ENCODE data around the gene COL25A1.
A peak's percentile ranks its signal among the peaks of the same experiment; 100 is the strongest.

The COL25A1 gene

DNA sequence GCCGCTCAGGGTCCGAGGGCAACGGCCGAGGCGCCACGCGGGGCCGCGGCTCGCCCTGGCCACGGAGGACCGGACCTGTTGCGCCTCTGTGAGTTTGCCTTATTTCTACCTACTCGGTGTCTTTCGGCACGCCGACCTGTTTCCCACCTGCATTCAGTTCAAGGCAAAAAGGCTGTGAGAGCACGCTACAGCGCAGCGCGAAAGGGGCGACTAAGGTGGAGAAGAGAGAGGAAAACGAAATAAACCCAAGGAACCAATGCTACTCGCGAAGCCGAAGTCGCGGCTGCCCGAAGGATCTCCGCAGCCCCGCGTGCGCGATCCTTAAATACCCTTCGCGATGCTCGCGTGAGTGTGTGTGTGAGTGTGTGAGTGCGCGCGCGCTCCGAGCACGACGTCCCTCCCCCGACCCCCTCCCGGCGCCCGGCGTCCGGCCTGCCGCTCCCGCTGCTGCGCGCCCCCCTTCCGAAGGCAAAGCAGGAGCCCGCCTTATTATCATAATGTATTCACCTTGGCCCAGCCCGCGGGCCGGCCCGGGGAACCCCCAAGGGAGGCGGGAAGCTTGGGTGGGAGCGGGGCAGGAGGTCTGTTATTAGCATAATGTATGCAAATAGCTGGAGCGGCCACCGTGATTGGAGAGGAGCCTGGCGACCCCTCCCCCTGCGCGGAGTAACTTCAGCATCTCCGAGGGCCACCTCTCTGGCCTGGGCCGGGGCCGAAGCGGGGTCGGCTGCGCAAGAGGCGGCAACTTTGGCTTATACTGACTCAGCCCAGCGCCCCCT, at the start of gene COL25A1:
COL25A1 (minus strand) TSS at position 298 of the 779 bp plus-strand sequence.
- peak; percentile 13 to 82 (median 62) for DNase-seq
- intact Hi-C loops (cut with DNase I) = no loop called here

DNA sequence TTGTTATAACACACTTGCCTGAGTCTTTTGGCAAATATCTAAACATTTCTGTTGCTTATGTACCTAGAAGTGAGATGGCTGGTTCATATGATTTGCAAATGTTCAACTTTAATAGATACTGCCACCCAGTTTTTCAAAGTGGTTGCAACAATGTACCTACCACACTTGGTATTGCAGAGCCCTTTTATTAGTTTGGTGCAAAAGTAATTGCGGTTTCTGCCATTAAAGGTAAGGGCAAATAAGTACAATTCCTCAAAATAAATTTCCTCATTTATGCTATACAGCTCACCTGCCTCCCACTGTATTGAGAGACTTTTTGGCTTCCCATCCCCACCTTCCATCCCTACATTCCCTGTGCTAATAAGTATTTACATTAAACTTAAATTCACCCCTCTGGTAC, 47.7 kb upstream of the COL25A1 start:
- DNase-seq = no peak
- intact Hi-C loops (cut with DNase I) = no loop called here

- intact Hi-C loops (cut with DNase I) = no loop called here
- DNase-seq = no peak
Observed at GRCh38 chr4:109334129-109335105, 32.0 kb upstream of the COL25A1 start.

- intact Hi-C loops (cut with DNase I) = no loop called here
- no peak for DNase-seq
Observed at GRCh38 chr4:109332926-109333464, 30.5 kb upstream of the COL25A1 start.

GRCh38 chr4:109327641-109328040, 25.2 kb upstream of the COL25A1 start:
- intact Hi-C loops (cut with DNase I) = no loop called here
- no peak for DNase-seq

DNA sequence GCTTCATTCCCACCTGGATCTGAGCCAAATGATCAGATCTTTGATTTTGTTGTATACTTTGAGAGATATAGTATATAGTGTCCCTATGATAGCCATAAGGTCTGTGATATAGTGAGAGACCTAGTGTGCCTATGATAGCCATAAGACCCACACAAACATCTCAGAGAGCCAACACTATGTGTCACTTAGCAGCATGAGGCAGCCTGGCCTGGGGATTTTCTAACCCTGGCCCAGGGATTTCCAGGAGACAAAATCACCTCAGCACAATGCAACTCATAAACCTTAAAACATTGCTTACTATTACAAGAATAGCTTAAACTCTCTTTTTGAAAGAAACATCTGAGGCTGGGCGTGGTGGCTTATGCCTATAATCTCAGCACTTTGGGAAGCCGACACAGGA, 23.2 kb upstream of the COL25A1 start:
- intact Hi-C loops (cut with DNase I) = no loop called here
- DNase-seq = no peak

DNA sequence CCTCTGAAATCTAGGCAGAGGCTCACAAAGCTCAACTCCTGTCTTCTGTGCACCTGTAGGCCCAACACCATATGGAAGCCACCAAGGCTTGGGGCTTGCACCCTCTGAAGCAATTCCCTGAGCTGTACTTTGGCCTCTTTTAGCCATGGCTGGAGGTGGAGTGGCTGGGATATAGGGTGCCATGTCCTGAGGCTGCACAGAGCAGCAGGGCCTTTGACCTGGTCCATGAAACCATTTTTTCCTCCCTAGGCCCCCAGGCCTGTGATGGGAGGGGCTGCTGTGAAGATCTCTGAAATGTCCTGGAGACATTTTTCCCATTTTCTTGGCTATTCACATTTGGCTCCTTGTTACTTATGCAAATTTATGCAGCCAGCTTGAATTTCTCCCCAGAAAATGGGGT, 20.9 kb upstream of the COL25A1 start:
- intact Hi-C loops (cut with DNase I) = no loop called here
- DNase-seq = no peak

GRCh38 chr4:109321232-109321631, 18.8 kb upstream of the COL25A1 start:
- no peak for DNase-seq
- intact Hi-C loops (cut with DNase I) = no loop called here

DNA sequence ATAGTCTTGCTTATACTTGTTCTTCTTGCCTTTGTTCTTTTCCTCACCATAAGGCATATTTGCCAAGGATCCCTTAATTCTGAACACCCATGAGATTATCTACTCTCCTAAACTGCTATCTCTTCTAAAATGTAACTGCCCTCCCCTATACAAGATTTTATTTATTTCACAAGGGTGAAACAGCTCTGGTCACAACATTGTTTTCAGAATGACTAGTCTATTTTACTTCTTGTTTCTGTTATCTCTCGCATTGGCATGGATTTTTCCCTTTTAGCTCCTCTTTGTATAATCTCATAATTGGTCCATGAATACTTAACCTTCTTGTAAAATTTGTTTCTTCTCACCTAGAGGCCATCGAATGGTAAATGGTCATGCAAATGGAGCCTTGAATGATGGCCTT, 17.2 kb upstream of the COL25A1 start:
- intact Hi-C loops (cut with DNase I) = no loop called here

GRCh38 chr4:109319156-109319555, 16.7 kb upstream of the COL25A1 start:
- intact Hi-C loops (cut with DNase I) = no loop called here
- DNase-seq = no peak

More for the DNA sequence above, 17.2 kb upstream of the COL25A1 start:
- no peak for DNase-seq

DNA sequence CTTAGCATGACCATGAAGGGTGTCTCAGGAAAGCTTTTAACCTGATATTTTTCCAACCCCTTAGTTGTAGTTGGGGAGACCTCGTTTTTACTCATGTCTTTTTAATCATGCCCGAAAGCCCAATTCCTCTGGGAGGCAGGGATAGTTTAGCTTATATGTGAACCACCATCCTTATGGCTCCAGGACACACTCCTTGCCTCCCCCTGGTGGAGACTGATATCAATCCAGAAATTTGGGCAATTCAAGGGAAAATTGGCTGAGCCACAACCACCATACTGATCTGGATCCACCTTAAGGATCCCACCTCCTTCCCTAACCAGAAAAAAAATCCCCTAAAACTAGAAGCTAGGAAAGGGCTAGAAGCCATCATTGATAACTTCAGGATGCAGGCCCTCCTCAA, 13.4 kb upstream of the COL25A1 start:
- no peak for DNase-seq
- intact Hi-C loops (cut with DNase I) = no loop called here

DNA sequence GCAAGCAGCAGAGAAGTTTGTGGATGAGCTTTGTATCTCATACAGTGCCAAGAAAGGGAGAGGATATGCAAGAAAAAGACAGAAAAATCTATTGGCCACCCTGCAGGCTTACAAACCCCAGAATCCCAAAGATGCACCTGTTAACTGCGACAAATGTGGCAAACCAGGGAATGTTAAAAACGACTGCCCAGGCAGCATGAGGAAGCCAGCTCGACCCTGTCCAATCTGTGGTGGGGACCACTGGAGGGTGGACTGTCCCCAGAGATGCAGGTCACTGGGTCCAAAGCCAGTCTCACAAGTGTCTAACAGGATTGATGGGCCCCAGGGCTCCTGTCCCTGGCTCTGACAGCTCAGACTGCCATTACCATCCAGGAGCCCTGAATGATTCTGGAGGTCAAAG, 12.9 kb upstream of the COL25A1 start:
- DNase-seq = no peak
- intact Hi-C loops (cut with DNase I) = no loop called here

- DNase-seq = no peak
- intact Hi-C loops (cut with DNase I) = no loop called here
Observed at GRCh38 chr4:109313168-109314133, 11.0 kb upstream of the COL25A1 start.

DNA sequence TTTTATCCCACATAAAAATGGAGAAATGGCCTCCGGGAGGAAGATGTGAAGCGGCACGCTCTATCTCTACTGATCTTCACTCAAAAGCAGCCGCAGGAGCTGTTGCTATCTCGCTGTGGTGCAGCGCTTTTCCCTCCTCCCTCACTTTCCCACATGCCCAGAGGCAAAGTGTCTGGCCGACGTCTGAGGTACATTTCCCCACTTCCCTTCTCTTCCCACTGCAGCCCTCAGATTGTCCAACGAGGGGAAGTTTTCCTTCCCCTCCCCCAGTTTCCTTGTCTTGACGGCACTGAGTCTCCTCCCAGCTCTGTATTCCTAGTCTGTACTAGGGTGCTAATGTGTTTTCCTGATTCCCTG, 660 bp upstream of the COL25A1 start:
- intact Hi-C loops (cut with DNase I) = no loop called here
- peak in 11 of 42 donors; percentile 2 to 40 (median 16) for DNase-seq

- intact Hi-C loops (cut with DNase I) = no loop called here
- DNase-seq = peak in 23 of 42 donors; percentile 4 to 43 (median 18)
Observed at GRCh38 chr4:109301651-109302360, 652 bp downstream of the COL25A1 start.

DNA sequence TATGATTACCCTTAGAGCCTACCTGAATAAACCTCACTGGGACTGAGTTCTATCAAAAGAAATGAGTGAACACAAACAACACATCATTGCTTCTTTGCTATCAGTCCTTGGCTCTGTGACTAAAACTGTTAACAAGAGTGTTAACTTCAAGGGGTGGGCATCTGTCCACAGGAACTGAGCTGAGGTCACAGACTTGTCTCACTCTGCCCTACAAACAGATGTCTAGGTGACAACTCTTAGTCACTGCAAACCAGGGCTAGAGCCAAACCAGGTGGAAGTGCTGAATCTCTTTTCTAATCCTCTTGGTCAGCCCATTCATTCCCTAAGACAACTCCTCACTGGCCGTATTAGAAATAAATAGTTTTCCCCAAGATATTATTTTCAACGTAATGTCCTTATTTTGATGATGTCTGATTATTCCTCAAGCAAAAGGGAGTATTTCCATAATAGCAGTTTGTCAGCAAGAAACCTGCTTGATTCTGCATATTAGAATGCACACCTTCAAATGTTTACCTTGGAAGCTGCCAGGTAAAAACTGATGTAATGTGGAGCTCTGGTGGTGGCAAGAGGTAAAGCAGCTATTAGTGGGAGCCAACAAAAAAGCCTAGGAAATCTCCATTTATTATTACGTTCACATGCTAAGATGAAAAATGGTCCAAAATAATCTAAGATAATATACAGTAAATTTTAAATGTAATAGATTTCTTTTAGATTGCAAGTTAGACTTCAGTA, 4.0 kb downstream of the COL25A1 start:
- intact Hi-C loops (cut with DNase I) = no loop called here
- DNase-seq = peak in 9 of 42 donors; percentile 5 to 30 (median 21)

- intact Hi-C loops (cut with DNase I) = no loop called here
- DNase-seq = no peak
Observed at GRCh38 chr4:109296527-109296926, 5.9 kb downstream of the COL25A1 start.
